Mesenchymal stem cell (in vitro differentiated cells and primary cell): ENCODE results near the gene TMEM164.
A peak's percentile ranks its signal among the peaks of the same experiment; 100 is the strongest.

ENCODE experiments used
- DNase-seq: peaks from one replicate; pipeline ENCODE4 v3.0.0-alpha.2; 2013
- H2AFZ ChIP-seq: one replicate; pipeline ENCODE4 v1.6.1; 2013; ENCODE audit warnings: low read depth, mild to moderate bottlenecking, control low read depth, inconsistent platforms, low read length, moderate library complexity
- H2AK5ac ChIP-seq: 2 replicates; pipeline ENCODE4 v1.6.1; 2013; ENCODE audit warnings: low read length, moderate library complexity, mild to moderate bottlenecking, inconsistent platforms; ENCODE audit not compliant: severe bottlenecking
- H2BK120ac ChIP-seq: one replicate; pipeline ENCODE4 v1.6.1; 2013; ENCODE audit warnings: low read depth, mild to moderate bottlenecking, inconsistent platforms, low read length, moderate library complexity
- H2BK12ac ChIP-seq, 2 experiments: one replicate each; pipeline ENCODE4 v1.6.1; 2013; ENCODE audit warnings: inconsistent platforms in 2 of 2, low read length in 2 of 2, mild to moderate bottlenecking in 2 of 2, moderate library complexity in 2 of 2, control low read depth in 1 of 2
- H2BK15ac ChIP-seq: one replicate; pipeline ENCODE4 v1.6.1; 2013; ENCODE audit warnings: mild to moderate bottlenecking, low read depth, inconsistent platforms; ENCODE audit not compliant: poor library complexity, severe bottlenecking
- H2BK5ac ChIP-seq: 2 replicates; pipeline ENCODE4 v1.6.1; 2013; ENCODE audit warnings: low read depth, mild to moderate bottlenecking, low read length, control low read depth, inconsistent platforms; ENCODE audit not compliant: poor library complexity, severe bottlenecking
- H3K14ac ChIP-seq, 2 experiments: one replicate each; pipeline ENCODE4 v1.6.1; 2013; ENCODE audit warnings: inconsistent platforms in 2 of 2, low read length in 2 of 2, control low read depth in 1 of 2, mild to moderate bottlenecking in 1 of 2, moderate library complexity in 1 of 2
- H3K18ac ChIP-seq, 2 experiments: one replicate each; pipeline ENCODE4 v1.6.1; 2013; ENCODE audit warnings: inconsistent platforms in 2 of 2, low read length in 2 of 2, control low read depth in 1 of 2, low read depth in 1 of 2, mild to moderate bottlenecking in 1 of 2
- H3K23ac ChIP-seq, 2 experiments: one replicate each; pipeline ENCODE4 v1.6.1; 2013; ENCODE audit warnings: inconsistent platforms in 2 of 2, low read length in 2 of 2, mild to moderate bottlenecking in 2 of 2, moderate library complexity in 2 of 2, control low read depth in 1 of 2
- H3K27ac ChIP-seq: 2 replicates; pipeline ENCODE4 v1.5.1; 2013; ENCODE audit warnings: mild to moderate bottlenecking, moderate library complexity, low read length, control low read depth, inconsistent platforms; ENCODE audit not compliant: poor library complexity, severe bottlenecking
- H3K27me3 ChIP-seq, 2 experiments: 2 replicates each; pipeline versions ENCODE4 v1.6.1 to v1.7.0; 2013; ENCODE audit warnings: low read length in 2 of 2, mild to moderate bottlenecking in 2 of 2, moderate library complexity in 2 of 2, control low read depth in 1 of 2, inconsistent platforms in 1 of 2; ENCODE audit not compliant: control insufficient read depth in 1 of 2, insufficient read depth in 1 of 2
- H3K36me3 ChIP-seq, 2 experiments: 2 replicates each; pipeline versions ENCODE4 v1.6.1 to v1.7.0; 2013; ENCODE audit warnings: low read length in 2 of 2, control low read depth in 1 of 2, inconsistent platforms in 1 of 2, low read depth in 1 of 2, mild to moderate bottlenecking in 1 of 2; ENCODE audit not compliant: insufficient read depth in 2 of 2, control insufficient read depth in 1 of 2
- H3K4ac ChIP-seq, 2 experiments: one replicate each; pipeline ENCODE4 v1.6.1; 2013; ENCODE audit warnings: inconsistent platforms in 2 of 2, low read length in 2 of 2, mild to moderate bottlenecking in 2 of 2, moderate library complexity in 2 of 2, control low read depth in 1 of 2, low read depth in 1 of 2
- H3K4me1 ChIP-seq: 2 replicates; pipeline ENCODE4 v1.6.1; 2013; ENCODE audit warnings: low read depth, low read length, control low read depth; ENCODE audit not compliant: control insufficient read depth, insufficient read depth
- H3K4me2 ChIP-seq: 2 replicates; pipeline ENCODE4 v1.6.1; 2013; ENCODE audit warnings: low read length, mild to moderate bottlenecking, inconsistent platforms; ENCODE audit not compliant: poor library complexity, severe bottlenecking
- H3K4me3 ChIP-seq, 2 experiments: 2 replicates each; pipeline versions ENCODE4 v1.5.1 to v1.7.0; 2013; ENCODE audit warnings: low read length in 2 of 2, mild to moderate bottlenecking in 2 of 2, control low read depth in 1 of 2, low read depth in 1 of 2; ENCODE audit not compliant: insufficient read depth in 1 of 2
- H3K79me1 ChIP-seq: replicated peaks from 2 replicates; pipeline ENCODE4 v1.6.1; 2013; ENCODE audit warnings: mild to moderate bottlenecking, control low read depth, low read length, inconsistent platforms; ENCODE audit not compliant: poor library complexity, severe bottlenecking
- H3K9ac ChIP-seq: 2 replicates; pipeline ENCODE4 v1.7.0; 2013; ENCODE audit warnings: mild to moderate bottlenecking, low read length, moderate library complexity
- H3K9me3 ChIP-seq: 2 replicates; pipeline ENCODE4 v1.7.0; 2013; ENCODE audit warnings: mild to moderate bottlenecking, low read length; ENCODE audit not compliant: control insufficient read depth
- H4K8ac ChIP-seq: one replicate; pipeline ENCODE4 v1.6.1; 2013; ENCODE audit warnings: inconsistent platforms, mild to moderate bottlenecking, low read length, moderate library complexity
- H4K91ac ChIP-seq: one replicate; pipeline ENCODE4 v1.6.1; 2013; ENCODE audit warnings: mild to moderate bottlenecking, low read length, inconsistent platforms
- WGBS: methylation state at CpG from one replicate; pipeline ENCODE4 v1.1.7; 2013; ENCODE audit warnings: mixed read lengths; 5-methylcytosine and 5-hydroxymethylcytosine counted together

Gene TMEM164

GRCh38 chrX:110167952-110168451 is 165.1 kb downstream of the TMEM164 start:
- Histone ChIP-seq H2BK12ac (no peak overlapping the region), H2BK15ac (no peak overlapping the region), H3K36me3 (peaks cover 0 to 4% of the 10 kb centered on the region in 2 experiments), H3K4me3 (no peak overlapping the region), H2BK5ac (no peak overlapping the region), H3K4ac (no peak overlapping the region), H3K9ac (no peak overlapping the region), H3K14ac (no peak overlapping the region), H3K27me3 (peaks cover 0 to 27% of the 10 kb centered on the region in 2 experiments), H2BK120ac (no peak overlapping the region), H4K91ac (no peak overlapping the region), H3K79me1 (no peaks in the 10 kb centered on the region), H2AFZ (no peak overlapping the region), H3K4me1 (peaks cover 6% of the 10 kb centered on the region), H3K9me3 (no peaks in the 10 kb centered on the region), H2AK5ac (no peak overlapping the region), H3K23ac (no peak overlapping the region), H3K18ac (peak overlapping the region in 1 of 2 experiments; percentile 41), H4K8ac (no peak overlapping the region), H3K27ac (no peak overlapping the region), H3K4me2 (no peak overlapping the region)
- WGBS: 28% methylated on average over 8 of the region's 9 CpGs
- peak; percentile 60 for DNase-seq

DNA sequence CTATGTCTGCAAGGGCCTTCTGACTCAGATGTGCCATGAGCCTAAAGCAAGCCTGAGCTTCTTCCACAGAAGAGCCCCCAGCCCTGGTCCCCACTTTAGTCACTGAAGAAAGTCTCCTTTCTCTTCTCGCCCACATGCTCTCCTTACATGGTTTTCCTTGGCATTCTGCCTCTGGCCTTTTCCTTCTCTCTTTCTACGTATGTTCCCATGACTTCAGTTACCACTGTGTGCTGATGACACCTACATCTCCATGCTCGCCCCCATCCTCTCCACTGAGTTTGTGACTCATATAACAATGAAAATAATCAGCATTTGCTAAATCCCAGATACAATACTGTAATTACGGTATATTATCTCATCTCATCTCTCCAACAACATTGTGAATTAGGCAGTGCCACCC is 165.7 kb downstream of the TMEM164 start:
- Histone ChIP-seq H3K9me3 (no peaks in the 10 kb centered on the region), H4K8ac (no peak overlapping the region), H3K27me3 (peaks cover 0 to 33% of the 10 kb centered on the region in 2 experiments), H2BK120ac (no peak overlapping the region), H3K23ac (no peak overlapping the region), H2AK5ac (no peak overlapping the region), H3K79me1 (no peaks in the 10 kb centered on the region), H2AFZ (no peak overlapping the region), H2BK12ac (no peak overlapping the region), H3K18ac (no peak overlapping the region), H3K4me1 (peaks cover 6% of the 10 kb centered on the region), H2BK5ac (no peak overlapping the region), H4K91ac (no peak overlapping the region), H3K27ac (no peak overlapping the region), H3K14ac (no peak overlapping the region), H3K4ac (peak overlapping the region in 1 of 2 experiments; percentile 28), H3K4me3 (no peak overlapping the region), H2BK15ac (no peak overlapping the region), H3K9ac (no peak overlapping the region), H3K36me3 (peaks cover 0 to 7% of the 10 kb centered on the region in 2 experiments), H3K4me2 (no peak overlapping the region)
- WGBS: 88% methylated on average over 4 of the region's 4 CpGs
- no peak for DNase-seq

GRCh38 chrX:110170029-110170428 is 167.1 kb downstream of the TMEM164 start:
- Histone ChIP-seq H3K27ac (no peak overlapping the region), H2BK5ac (no peak overlapping the region), H3K18ac (no peak overlapping the region), H3K9me3 (no peaks in the 10 kb centered on the region), H3K79me1 (peaks cover 2% of the 10 kb centered on the region), H3K4me3 (no peak overlapping the region), H3K36me3 (peaks cover 0 to 13% of the 10 kb centered on the region in 2 experiments), H3K4ac (no peak overlapping the region), H2BK15ac (no peak overlapping the region), H3K9ac (no peak overlapping the region), H4K91ac (no peak overlapping the region), H2BK120ac (no peak overlapping the region), H3K27me3 (peaks cover 0 to 36% of the 10 kb centered on the region in 2 experiments), H3K4me1 (peaks cover 6% of the 10 kb centered on the region), H2AFZ (no peak overlapping the region), H3K23ac (no peak overlapping the region), H2AK5ac (no peak overlapping the region), H3K4me2 (no peak overlapping the region), H4K8ac (no peak overlapping the region), H3K14ac (no peak overlapping the region), H2BK12ac (no peak overlapping the region)
- 100% methylated on average over 2 of the region's 3 CpGs for WGBS
- no peak for DNase-seq

GRCh38 chrX:110171442-110171841 is 168.5 kb downstream of the TMEM164 start:
- no peak overlapping the region for H3K4me2 ChIP-seq
- no peak overlapping the region for H3K9ac ChIP-seq
- peak; percentile 76 for DNase-seq
- peak overlapping the region in 1 of 2 experiments; percentile 42 for H2BK12ac ChIP-seq
- H3K23ac ChIP-seq: no peak overlapping the region
- no peak overlapping the region for H3K27ac ChIP-seq
- H2AK5ac ChIP-seq: no peak overlapping the region
- no peak overlapping the region for H2BK5ac ChIP-seq
- H3K4me3 ChIP-seq: no peak overlapping the region
- H2BK15ac ChIP-seq: no peak overlapping the region
- peaks cover 6% of the 10 kb centered on the region for H3K4me1 ChIP-seq
- H4K91ac ChIP-seq: no peak overlapping the region
- no peak overlapping the region for H2BK120ac ChIP-seq
- H3K14ac ChIP-seq: no peak overlapping the region
- H3K36me3 ChIP-seq: peaks cover 0 to 16% of the 10 kb centered on the region in 2 experiments
- H3K27me3 ChIP-seq: peaks cover 0 to 34% of the 10 kb centered on the region in 2 experiments
- WGBS: 20% methylated on average over 4 of the region's 5 CpGs
- peak overlapping the region; percentile 45 to 73 for H3K18ac ChIP-seq
- H3K9me3 ChIP-seq: no peaks in the 10 kb centered on the region
- no peak overlapping the region for H4K8ac ChIP-seq
- no peak overlapping the region for H2AFZ ChIP-seq
- no peak overlapping the region for H3K4ac ChIP-seq
- H3K79me1 ChIP-seq: peaks cover 2% of the 10 kb centered on the region
